ENCODE measurements around the gene NRG4. TPM values are rescaled to one million over a fixed set of nuclear protein-coding genes. Genes with fewer than 3 reads are reported as not detected.

The NRG4 gene
- not detected in 2 replicates for total RNA-seq

GRCh38 chr15:76011627-76012551, at the start of gene NRG4:
NRG4 (minus strand) TSS chr15:76012424; CDS start chr15:76011230, 1,194 bp downstream.
- no peak for TF ChIP-seq CTCF (IDR thresholded peaks at IDR 0.05; ENCODE audit: insufficient read depth, low read length, poor library complexity, severe bottlenecking)
- H3K27me3 ChIP-seq (ENCODE audit: control insufficient read depth, insufficient read depth, low read length), result no peaks in the 10 kb centered on the region
- no peak for DNase-seq (ENCODE audit: low read depth)
- H3K36me3 ChIP-seq (ENCODE audit: control insufficient read depth, insufficient read depth, low read length), result no peaks in the 10 kb centered on the region
- H3K4me3 ChIP-seq (ENCODE audit: low read depth, low read length), result no peak within 1 kb of the TSS

GRCh38 chr15:76061700-76062099, 49.5 kb upstream of the NRG4 start:
- H3K27me3 ChIP-seq (ENCODE audit: control insufficient read depth, insufficient read depth, low read length), result peaks cover 45% of the 10 kb centered on the region
- no peaks in the 10 kb centered on the region for H3K36me3 ChIP-seq (ENCODE audit: control insufficient read depth, insufficient read depth, low read length)

GRCh38 chr15:76060118-76060989, 48.1 kb upstream of the NRG4 start:
- no peaks in the 10 kb centered on the region for H3K36me3 ChIP-seq (ENCODE audit: control insufficient read depth, insufficient read depth, low read length)
- H3K4me3 ChIP-seq (ENCODE audit: low read depth, low read length), result peak overlapping the region; percentile 38
- H3K27me3 ChIP-seq (ENCODE audit: control insufficient read depth, insufficient read depth, low read length), result peaks cover 40% of the 10 kb centered on the region
- no peak for DNase-seq (ENCODE audit: low read depth)
- no peak for TF ChIP-seq CTCF (IDR thresholded peaks at IDR 0.05; ENCODE audit: insufficient read depth, low read length, poor library complexity, severe bottlenecking)

More at GRCh38 chr15:76061700-76062099, 49.5 kb upstream of the NRG4 start:
- no peak for DNase-seq (ENCODE audit: low read depth)
- H3K4me3 ChIP-seq (ENCODE audit: low read depth, low read length), result no peak overlapping the region
- TF ChIP-seq CTCF (IDR thresholded peaks at IDR 0.05; ENCODE audit: insufficient read depth, low read length, poor library complexity, severe bottlenecking), result no peak

- DNase-seq (ENCODE audit: low read depth), result no peak
- peaks cover 36% of the 10 kb centered on the region for H3K27me3 ChIP-seq (ENCODE audit: control insufficient read depth, insufficient read depth, low read length)
- no peak for TF ChIP-seq CTCF (IDR thresholded peaks at IDR 0.05; ENCODE audit: insufficient read depth, low read length, poor library complexity, severe bottlenecking)
- peak within 1 kb of the TSS; percentile 56 for H3K4me3 ChIP-seq (ENCODE audit: low read depth, low read length)
- no peaks in the 10 kb centered on the region for H3K36me3 ChIP-seq (ENCODE audit: control insufficient read depth, insufficient read depth, low read length)
These were observed 47.3 kb upstream of the NRG4 start, which contains the start of gene TMEM266 for GRCh38 chr15:76059320-76060117. TMEM266 (plus strand) TSS chr15:76059985; CDS start chr15:76134264, 74,279 bp downstream.

GRCh38 chr15:76058714-76059319, 46.6 kb upstream of the NRG4 start:
- no peaks in the 10 kb centered on the region for H3K36me3 ChIP-seq (ENCODE audit: control insufficient read depth, insufficient read depth, low read length)
- peak overlapping the region; percentile 56 for H3K4me3 ChIP-seq (ENCODE audit: low read depth, low read length)
- H3K27me3 ChIP-seq (ENCODE audit: control insufficient read depth, insufficient read depth, low read length), result peaks cover 33% of the 10 kb centered on the region
- DNase-seq (ENCODE audit: low read depth), result no peak
- peak; percentile 42 for TF ChIP-seq CTCF (IDR thresholded peaks at IDR 0.05; ENCODE audit: insufficient read depth, low read length, poor library complexity, severe bottlenecking)
